Activated B cell treated with CpG ODN at 0.5 μM for 24 hours (primary cell): Measurements from ENCODE around the gene PRKN. TPM values are rescaled to one million over a fixed set of nuclear protein-coding genes. Genes with fewer than 3 reads are reported as not detected.
"Not testable (repeated sequence)": the region's sequence is repeated elsewhere in the genome, so short reads cannot be mapped to it uniquely, and the experiment has no call there.

Experiments used
- ATAC-seq: fragments of 200-7000 bp; cut with Tn5 transposase; one replicate; pipeline ENCODE4 v1.10.0; 2021; ENCODE audit warnings: low read depth, mild to moderate bottlenecking, moderate library complexity
- CTCF ChIA-PET: fragments of 350-600 bp; sonication (Branson Sonifier 250); formaldehyde crosslinking; loops from one replicate; lab custom pipeline; 2021; ENCODE audit warnings: antibody characterized with exemption; lab: Charles Lee
- POLR2A ChIA-PET: fragments of 350-600 bp; sonication (Branson Sonifier 250); formaldehyde crosslinking; loops from one replicate; lab custom pipeline; 2021; ENCODE audit warnings: antibody characterized with exemption; lab: Charles Lee
- DNase-seq: peaks from one replicate; pipeline ENCODE4 v3.0.0; 2022
- H3K27ac Mint-ChIP-seq: one replicate; pipeline ENCODE4 v1.8.0; 2020; ENCODE audit warnings: mixed read lengths
- H3K27me3 Mint-ChIP-seq: one replicate; pipeline ENCODE4 v1.8.0; 2021; ENCODE audit warnings: mixed read lengths
- H3K36me3 Mint-ChIP-seq: one replicate; pipeline ENCODE4 v1.8.0; 2021; ENCODE audit warnings: low read depth, mixed read lengths
- H3K4me1 Mint-ChIP-seq: one replicate; pipeline ENCODE4 v1.8.0; 2021; ENCODE audit warnings: mixed read lengths
- H3K4me3 Mint-ChIP-seq: one replicate; pipeline ENCODE4 v1.8.0; 2020; ENCODE audit warnings: mild to moderate bottlenecking, mixed read lengths
- H3K9me3 Mint-ChIP-seq: one replicate; pipeline ENCODE4 v1.8.0; 2020; ENCODE audit warnings: mixed read lengths
- CTCF ChIP-seq: fragments of 200-600 bp; IDR thresholded peaks from one replicate; pipeline ENCODE4 v1.8.0; 2022; ENCODE audit warnings: antibody characterized with exemption, mild to moderate bottlenecking
- intact Hi-C: fragments of 100-400 bp; cut with micrococcal nuclease; formaldehyde crosslinking; loops from one replicate; pipeline ENCODE4 v1.15.1; 2024
- total RNA-seq: library from RNA; stranded (reverse); gene quantifications from 2 replicates; pipeline ENCODE4 v1.2.3, GENCODE V29; 2022

Gene PRKN
- total RNA-seq, 1 donor from 2014 or later, result 2.3 TPM

- CTCF ChIA-PET, result no interaction called here
- intact Hi-C loops, result no loop called here
- ATAC-seq (no peak), DNase-seq (no peak)
- POLR2A ChIA-PET, result no interaction called here
- H3K27ac Mint-ChIP-seq, result no peak overlapping the region
- H3K4me3 Mint-ChIP-seq, result no peak overlapping the region
- H3K4me1 Mint-ChIP-seq, result no peaks in the 10 kb centered on the region
- no peaks in the 10 kb centered on the region for H3K9me3 Mint-ChIP-seq
- H3K27me3 Mint-ChIP-seq, result no peaks in the 10 kb centered on the region
- no peak for TF ChIP-seq CTCF
- H3K36me3 Mint-ChIP-seq, result no peaks in the 10 kb centered on the region
Measured at GRCh38 chr6:161894436-161894835, 833.1 kb downstream of the PRKN start.

- TF ChIP-seq CTCF, result no peak
- DNase-seq (no peak), ATAC-seq (no peak)
- ChIA-PET POLR2A (no interaction called here), CTCF (no interaction called here)
- H3K36me3 Mint-ChIP-seq, result no peaks in the 10 kb centered on the region
- H3K27me3 Mint-ChIP-seq, result no peaks in the 10 kb centered on the region
- H3K27ac Mint-ChIP-seq, result no peak overlapping the region
- H3K4me1 Mint-ChIP-seq, result no peaks in the 10 kb centered on the region
- no peak overlapping the region for H3K4me3 Mint-ChIP-seq
- intact Hi-C loops, result no loop called here
- H3K9me3 Mint-ChIP-seq, result no peaks in the 10 kb centered on the region
Measured at GRCh38 chr6:161891542-161891941, 836.0 kb downstream of the PRKN start.

GRCh38 chr6:161890832-161891297 is 836.7 kb downstream of the PRKN start:
- intact Hi-C loops, result no loop called here
- H3K27me3 Mint-ChIP-seq, result no peaks in the 10 kb centered on the region
- H3K27ac Mint-ChIP-seq, result no peak overlapping the region
- no peaks in the 10 kb centered on the region for H3K36me3 Mint-ChIP-seq
- ATAC-seq (no peak), DNase-seq (no peak)
- POLR2A ChIA-PET, result interaction anchor here (0.6 kb wide), 1 partner anchor 42 kb away, joined by 3 read pairs; no protein-coding TSS in a partner anchor
- TF ChIP-seq CTCF, result no peak
- CTCF ChIA-PET, result no interaction called here
- H3K9me3 Mint-ChIP-seq, result no peaks in the 10 kb centered on the region
- H3K4me3 Mint-ChIP-seq, result no peak overlapping the region
- no peaks in the 10 kb centered on the region for H3K4me1 Mint-ChIP-seq

GRCh38 chr6:161890133-161890831 is 837.3 kb downstream of the PRKN start:
- Mint-ChIP-seq H3K9me3 (no peaks in the 10 kb centered on the region), H3K27me3 (no peaks in the 10 kb centered on the region), H3K4me3 (no peak overlapping the region), H3K4me1 (no peaks in the 10 kb centered on the region), H3K36me3 (no peaks in the 10 kb centered on the region), H3K27ac (no peak overlapping the region)
- POLR2A ChIA-PET, result interaction anchor here (0.6 kb wide), 1 partner anchor 42 kb away, joined by 3 read pairs; no protein-coding TSS in a partner anchor
- no peak for DNase-seq
- CTCF ChIA-PET, result no interaction called here
- intact Hi-C loops, result no loop called here
- no peak for ATAC-seq
- no peak for TF ChIP-seq CTCF

- intact Hi-C loops, result no loop called here
- no peaks in the 10 kb centered on the region for H3K9me3 Mint-ChIP-seq
- DNase-seq, result no peak
- ATAC-seq, result no peak
- CTCF ChIA-PET, result no interaction called here
- no peaks in the 10 kb centered on the region for H3K27me3 Mint-ChIP-seq
- POLR2A ChIA-PET, result no interaction called here
- TF ChIP-seq CTCF, result no peak
- no peak overlapping the region for H3K27ac Mint-ChIP-seq
- H3K4me3 Mint-ChIP-seq, result no peak overlapping the region
- H3K4me1 Mint-ChIP-seq, result no peaks in the 10 kb centered on the region
- H3K36me3 Mint-ChIP-seq, result no peaks in the 10 kb centered on the region
Measured at GRCh38 chr6:161889324-161889723, 838.2 kb downstream of the PRKN start.

GRCh38 chr6:161886545-161886944 is 841.0 kb downstream of the PRKN start:
- H3K9me3 Mint-ChIP-seq, H3K4me3 Mint-ChIP-seq, CTCF ChIA-PET, DNase-seq, H3K4me1 Mint-ChIP-seq, H3K27me3 Mint-ChIP-seq, intact Hi-C loops, H3K27ac Mint-ChIP-seq, POLR2A ChIA-PET, ATAC-seq, H3K36me3 Mint-ChIP-seq: not testable (repeated sequence)
